Activated naive CD4-positive, alpha-beta T cell (primary cell): Measurements from ENCODE around the gene LCE2A.
"Not testable (repeated sequence)": the region's sequence is repeated elsewhere in the genome, so short reads cannot be mapped to it uniquely, and the experiment has no call there.

ENCODE experiments used
- DNase-seq, 4 experiments: peaks; one replicate each; lab custom pipeline; 2025; lab: John Stamatoyannopoulos, UW

The LCE2A gene, protein sequence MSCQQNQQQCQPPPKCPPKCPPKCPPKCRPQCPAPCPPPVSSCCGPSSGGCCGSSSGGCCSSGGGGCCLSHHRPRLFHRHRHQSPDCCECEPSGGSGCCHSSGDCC

DNA sequence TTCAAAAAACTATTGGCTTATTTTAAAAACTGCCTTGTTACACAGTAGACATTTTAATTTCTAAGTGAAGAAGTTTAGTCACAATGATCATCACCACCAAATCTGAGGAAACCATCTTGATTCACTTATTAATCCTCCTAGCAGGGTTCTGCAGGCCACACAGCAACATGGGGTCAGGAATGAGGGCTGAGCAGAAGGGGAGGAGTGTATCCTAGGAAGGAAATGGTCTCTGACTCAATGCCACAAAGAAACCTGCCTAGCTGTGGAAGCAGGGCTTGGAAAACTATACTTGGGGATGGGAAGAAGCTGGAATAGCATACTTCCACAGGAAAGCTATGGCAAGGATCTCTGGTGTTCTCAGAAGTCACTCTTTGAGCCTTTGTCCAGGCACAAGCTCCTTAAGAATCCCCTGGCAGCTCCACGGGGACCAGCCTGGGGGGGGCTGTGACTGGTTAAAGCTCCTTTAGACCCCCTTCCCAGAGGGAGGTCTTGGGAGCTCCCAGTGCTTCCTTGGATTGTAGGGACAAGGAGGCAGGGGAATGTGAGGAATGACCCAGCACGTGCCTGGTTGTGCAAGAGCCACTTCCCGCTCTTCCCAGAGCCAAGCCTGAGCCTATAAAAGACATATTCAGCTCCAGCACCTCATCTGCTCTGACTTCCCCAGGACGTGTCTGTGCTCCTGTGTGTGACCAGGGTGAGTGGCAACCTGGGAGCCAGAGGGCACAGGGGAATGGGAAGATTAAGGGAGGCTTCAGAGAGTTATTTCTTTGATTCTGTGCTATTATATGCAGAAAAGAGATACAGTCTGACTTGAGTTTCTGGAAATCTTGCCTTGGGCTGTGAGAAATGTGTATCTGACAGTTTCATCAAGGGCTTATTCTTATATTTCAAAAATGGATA, at the start of gene LCE2A:
Gene LCE2A, plus strand, starts transcription at position 645 of the 900 bp plus-strand sequence. CDS start 557 bp downstream, outside the sequence.
- DNase-seq = no peak

DNA sequence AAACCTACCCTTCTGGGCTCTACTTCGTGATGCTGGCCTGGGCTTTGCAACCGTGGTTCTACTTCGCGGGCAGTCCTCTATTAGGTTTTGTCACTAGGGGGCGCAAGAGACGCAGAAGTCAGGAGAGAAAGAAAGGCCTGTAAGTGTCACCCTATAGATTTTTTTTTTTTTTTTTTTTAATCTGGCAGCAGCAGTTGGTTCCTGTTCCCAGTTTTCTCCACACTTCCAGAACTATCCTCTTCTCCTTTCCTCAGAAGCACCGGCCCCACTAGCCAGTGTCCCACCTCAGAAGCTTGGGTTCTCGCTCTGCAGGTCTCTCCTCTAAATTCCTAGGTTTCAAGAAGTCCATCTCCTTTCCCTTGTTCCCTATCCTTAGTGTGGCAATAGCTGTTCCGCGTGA, 44.0 kb upstream of the LCE2A start:
- DNase-seq = peak in 1 of 4 experiments; percentile 5

DNA sequence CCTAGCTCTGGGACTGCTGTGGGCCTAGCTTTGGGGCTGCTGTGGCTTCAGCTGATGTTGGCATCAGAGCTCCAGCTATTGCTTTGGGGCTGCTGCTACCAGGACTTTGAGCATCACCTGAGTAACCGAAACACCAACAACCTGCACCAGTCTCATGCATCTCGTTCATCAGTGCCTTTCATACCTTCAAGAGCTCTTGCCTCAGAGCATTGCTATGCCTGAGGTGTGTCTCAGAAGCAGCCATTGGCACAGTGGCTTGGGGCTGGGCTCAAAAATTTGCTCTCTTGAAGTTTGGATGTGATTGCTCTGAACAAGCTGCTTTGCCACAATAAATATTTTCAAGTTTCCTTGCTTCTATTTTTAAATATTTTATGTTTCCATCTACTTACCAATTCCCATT, 41.7 kb upstream of the LCE2A start:
- DNase-seq = no peak

DNA sequence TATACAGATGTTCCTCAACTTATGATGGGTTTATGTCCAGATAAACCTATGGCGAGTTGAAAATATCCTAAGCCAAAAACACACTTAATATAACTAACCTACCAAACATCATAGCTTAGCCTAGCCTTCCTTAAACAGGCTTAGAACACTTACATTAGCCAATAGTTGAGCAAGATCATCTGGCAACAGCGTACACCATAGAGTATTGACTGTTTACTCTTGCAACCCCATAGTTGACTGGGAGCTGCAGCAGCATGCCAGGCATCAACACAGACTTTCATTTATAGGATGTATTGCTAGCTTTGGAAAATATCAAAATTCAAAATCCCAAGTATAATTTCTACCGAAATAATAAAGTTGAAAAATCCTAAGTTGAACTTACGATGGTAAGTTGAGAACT, 40.5 kb upstream of the LCE2A start:
- DNase-seq = no peak

DNA sequence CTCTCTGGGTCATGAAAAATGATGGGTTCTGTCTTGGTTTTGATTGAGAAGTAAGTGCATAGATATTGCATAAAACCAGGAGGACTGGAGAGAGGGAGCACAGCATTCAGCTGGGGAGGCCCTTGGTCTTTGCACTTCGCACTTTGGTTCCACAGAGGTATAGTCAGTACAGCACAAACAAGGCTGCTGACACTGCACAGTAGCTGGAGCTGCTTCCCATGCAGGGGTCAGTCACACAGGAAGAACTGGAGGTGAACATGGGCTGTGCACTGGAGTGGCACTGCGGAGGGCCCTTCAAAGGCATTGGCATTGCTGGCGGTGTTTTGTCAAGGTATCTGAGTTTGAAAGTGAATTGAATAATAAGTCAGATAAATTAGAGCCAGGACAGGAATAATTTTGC, 39.5 kb upstream of the LCE2A start:
- DNase-seq = no peak

DNA sequence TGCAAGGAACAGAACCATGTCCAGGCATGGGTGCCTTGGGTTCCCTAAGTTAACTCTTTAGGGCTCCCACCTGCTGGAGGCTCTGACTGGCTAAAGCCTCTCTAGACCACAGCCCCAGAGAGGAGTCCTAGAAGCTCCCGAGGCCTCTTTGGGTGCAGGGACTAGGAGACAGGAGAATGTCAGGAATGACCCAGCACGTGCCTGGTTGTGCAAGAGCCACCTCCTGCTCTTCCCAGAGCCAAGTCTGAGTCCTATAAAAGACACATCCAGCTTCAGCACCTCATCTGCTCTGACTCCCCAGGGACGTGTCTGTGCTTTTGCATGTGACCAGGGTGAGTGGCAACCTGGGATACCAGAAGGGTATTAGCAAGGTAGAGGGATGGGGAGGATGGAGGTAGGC, 35.0 kb upstream of the LCE2A start, which contains the start of gene LCE2D:
Gene LCE2D, plus strand, starts transcription at position 283 of the 400 bp plus-strand sequence. CDS start 726 bp downstream, outside the sequence.
- DNase-seq = no peak

DNA sequence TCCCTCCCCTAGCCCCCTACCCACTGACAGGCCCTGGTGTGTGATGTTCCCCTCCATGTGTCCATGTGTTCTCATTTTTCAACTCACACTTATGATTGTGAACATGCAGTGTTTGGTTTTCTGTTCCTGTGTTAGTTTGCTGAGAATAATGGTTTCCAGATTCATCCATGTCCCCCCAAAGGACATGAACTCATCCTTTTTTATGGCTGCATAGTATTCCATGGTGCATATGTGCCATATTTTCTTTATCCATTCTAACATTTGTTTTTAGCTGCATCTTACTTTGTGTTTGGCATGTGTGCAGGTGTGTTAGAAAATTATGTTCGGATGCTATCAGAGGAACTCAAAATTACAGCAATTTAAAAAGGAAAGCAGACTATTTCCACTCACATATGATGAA, 32.0 kb upstream of the LCE2A start:
- DNase-seq = not testable (repeated sequence)

DNA sequence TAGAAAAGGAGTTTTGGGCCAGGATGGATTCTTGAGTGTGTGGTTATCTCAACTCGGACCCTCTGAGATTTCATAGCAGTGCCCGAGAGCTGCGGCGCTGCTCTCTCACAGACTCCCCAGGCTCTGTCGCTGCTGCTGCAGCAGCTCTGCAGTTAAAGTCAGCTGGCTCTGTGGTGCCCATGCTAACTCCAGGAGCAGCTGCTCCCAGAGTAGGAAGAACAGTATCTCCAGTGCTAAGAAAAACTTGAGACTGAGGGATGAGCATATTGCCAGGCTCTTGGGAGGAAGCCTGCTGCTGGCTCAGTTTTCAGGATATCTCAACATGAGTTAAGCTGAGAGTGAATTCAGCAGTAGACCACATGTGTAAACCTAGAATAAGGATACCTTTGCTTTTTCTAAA, 30.5 kb upstream of the LCE2A start:
- DNase-seq = no peak

DNA sequence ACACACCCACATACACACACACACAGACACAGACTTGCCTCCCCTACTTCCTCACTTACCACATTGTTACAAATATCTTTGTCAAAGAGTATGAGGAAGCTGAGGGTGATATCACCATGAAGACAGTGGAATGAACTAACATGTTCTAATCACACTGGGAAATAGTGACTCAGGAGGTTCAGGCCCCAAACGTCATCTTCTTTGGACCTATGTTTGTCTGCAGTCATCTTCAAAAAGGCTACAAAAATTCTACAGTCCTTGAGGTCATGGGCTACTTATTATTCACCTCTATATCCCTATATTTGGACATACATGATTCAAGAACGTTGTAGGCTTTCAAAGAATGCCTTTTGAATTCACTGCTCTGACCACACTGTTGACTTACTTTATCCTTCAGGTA, 25.1 kb upstream of the LCE2A start:
- no peak for DNase-seq

DNA sequence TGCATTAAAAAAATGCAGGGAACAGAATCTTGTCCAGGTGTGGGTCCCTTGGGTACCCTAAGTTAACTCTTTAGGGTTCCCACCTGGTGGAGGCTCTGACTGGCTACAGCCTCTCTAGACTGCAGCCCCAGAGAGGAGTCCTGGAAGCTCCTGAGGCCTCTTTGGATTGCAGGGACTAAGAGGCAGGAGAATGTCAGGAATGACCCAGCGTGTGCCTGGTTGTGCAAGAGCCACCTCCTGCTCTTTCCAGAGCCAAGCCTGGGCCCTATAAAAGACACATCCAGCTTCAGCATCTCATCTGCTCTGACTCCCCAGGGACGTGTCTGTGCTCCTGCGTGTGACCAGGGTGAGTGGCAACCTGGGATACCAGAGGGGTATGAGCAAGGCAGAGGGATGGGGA, 23.2 kb upstream of the LCE2A start, which contains the start of gene LCE2C:
Gene LCE2C, plus strand, starts transcription at position 297 of the 400 bp plus-strand sequence. CDS start 737 bp downstream, outside the sequence.
- not testable (repeated sequence) for DNase-seq

DNA sequence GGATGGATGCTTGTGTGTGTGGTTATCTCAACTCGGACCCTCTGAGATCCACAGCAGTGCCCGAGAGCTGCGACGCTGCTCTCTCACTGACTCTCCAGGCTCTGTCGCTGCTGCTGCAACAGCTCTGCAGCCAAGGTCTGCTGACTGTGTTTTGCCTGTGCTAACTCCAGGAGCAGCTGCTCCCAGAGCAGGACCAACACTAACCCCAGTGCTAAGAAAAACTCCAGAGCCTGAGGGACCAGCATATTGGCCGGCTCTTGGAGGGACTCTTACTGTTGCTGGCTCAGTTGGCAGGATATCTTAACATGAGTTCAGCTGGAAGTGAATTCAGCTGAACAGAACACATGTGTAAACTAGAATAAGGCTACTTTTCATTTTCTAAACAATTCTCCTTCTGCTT, 18.7 kb upstream of the LCE2A start:
- DNase-seq = no peak

DNA sequence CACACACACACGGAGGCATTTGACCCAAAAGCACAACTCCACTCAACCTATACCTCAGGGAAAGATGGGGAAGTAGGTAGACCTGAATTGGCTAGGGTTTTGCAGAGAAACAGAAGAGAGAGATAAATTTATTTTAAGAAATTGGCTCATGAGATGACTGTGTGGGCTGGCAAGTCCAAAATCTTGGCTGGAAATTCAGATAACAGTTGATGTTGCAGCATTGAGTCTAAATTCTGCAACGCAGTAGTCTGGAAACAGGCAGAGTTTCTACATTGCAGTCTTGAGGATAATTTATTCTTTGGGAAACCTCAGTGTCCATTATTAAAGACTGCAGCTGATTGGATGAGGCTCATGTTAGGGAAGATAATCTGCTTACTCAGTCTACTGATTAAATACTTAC, 16.5 kb upstream of the LCE2A start:
- no peak for DNase-seq

DNA sequence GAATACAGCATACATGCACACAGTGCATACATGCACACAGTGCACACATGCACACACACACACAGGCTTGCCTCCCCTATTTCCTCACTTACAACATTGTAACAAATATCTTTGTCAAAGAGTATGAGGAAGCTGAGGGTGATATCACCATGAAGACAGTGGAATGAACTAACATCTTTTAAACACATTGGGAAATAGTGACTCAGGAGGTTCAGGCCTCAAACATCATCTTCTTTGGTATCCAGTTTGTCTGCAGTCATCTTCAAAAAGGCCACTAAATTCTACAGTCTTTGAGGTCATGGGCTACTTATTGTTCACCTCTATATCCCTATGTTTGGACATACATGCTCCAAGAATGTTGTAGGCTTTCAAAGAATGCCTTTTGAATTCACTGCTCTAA, 14.3 kb upstream of the LCE2A start:
- no peak for DNase-seq

DNA sequence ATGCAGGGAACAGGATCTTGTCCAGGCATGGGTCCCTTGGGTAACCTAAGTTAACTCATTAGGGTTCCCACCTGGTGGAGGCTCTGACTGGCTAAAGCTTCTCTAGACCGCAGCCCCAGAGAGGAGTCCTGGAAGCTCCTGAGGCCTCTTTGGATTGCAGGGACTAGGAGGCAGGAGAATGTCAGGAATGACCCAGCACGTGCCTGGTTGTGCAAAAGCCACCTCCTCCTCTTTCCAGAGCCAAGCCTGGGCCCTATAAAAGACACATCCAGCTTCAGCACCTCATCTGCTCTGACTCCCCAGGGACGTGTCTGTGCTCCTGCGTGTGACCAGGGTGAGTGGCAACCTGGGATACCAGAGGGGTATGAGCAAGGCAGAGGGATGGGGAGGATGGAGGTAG, 12.3 kb upstream of the LCE2A start, which contains the start of gene LCE2B:
Gene LCE2B, plus strand, starts transcription at position 301 of the 400 bp plus-strand sequence. CDS start 721 bp downstream, outside the sequence.
- DNase-seq = not testable (repeated sequence)

DNA sequence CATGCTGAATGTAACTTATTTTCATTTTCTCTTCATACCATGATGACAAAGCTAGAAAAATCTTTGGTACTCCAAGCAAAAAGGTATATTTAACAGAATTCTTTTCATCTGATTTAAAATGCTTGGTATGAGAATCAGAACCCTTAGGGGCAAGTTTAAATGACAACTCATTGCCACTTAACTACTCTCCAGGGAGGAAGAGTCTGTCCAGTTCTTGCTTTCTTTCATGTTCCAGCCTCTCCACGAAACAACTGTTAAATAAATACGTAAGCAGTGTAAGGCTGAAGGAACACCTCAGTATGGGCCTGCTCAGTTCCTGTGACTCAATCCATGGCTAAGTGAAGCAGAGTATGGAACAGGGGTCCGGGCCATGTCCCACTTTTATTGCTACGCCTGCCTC, 1.6 kb downstream of the LCE2A start:
- DNase-seq = no peak

DNA sequence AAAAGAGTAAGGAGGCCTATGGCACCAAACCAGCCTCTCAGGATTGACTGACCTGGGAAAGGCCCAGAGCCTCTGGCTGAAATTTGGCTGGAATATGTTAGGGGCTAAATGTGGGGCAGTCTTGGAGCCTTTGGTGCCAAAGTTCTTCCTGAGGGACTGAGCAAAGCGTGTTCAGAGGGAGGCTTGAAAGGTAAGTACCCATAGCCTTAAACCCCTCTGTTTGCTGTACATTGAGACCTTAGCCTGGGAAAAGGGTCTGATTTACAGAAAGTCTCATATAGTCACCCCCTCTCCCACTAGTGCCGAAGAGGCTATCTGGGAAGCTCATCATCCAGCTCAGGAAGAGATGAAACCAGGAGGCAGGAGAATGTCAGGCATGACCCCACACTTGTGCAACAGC, 9.7 kb downstream of the LCE2A start, which contains the start of gene LCE4A:
Gene LCE4A, plus strand, starts transcription at position 301 of the 400 bp plus-strand sequence. CDS start 916 bp downstream, outside the sequence.
- no peak for DNase-seq

DNA sequence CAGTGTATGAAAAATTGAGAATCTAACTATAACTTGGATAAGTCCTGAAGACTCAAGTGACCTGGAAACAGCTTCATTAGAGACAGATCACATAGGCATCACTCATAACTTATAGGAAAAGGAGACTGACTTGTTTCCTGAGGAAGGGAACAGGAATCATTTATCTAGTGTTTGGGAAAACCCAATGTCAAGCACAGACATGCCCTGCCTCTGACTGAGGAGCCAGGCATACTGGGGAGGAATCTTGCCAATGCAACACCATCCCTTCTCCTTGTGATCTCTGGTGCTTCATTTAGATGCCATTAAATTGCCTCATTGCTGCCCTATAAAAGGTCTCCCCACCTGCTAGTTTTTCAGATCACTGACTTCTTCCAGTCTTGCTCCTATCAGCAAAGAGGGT, 20.1 kb downstream of the LCE2A start:
- DNase-seq = no peak

DNA sequence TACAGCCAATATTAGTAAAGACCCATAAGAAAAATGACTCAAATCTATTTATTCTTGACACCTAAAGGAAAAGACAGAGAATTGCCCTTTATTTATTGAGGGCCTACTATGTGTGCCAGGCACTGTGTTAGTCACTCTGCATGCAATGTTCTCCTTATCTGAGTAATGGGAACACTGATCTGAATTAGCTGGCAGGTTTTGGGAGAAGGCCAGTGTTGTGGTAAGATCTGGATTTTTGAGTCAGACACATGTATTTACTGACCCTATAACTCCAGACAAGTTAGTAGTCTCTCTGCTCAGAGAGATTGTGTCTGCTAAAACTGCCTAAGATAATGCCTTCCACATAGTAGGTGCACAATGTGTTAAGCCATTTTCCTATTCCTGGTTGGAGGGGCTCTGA, 27.1 kb downstream of the LCE2A start:
- no peak for DNase-seq

DNA sequence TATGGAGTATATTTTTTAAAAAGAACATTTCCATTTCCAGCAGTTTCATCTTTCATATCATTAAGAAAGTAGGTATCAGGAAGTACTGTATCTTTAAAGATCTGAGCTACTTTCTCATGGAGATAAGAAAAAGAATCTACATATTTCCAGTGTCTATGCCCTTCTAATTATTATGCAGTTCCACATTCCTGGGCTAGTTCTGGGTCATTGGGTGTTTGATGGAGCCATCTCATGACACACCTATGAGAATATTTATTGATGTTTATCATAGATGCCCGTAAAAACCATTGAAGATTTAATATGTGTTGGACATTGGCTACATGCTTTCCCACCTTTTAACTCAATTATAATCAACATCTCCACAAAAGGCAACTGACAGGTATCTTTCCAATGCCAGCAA, 30.8 kb downstream of the LCE2A start:
- DNase-seq = no peak

DNA sequence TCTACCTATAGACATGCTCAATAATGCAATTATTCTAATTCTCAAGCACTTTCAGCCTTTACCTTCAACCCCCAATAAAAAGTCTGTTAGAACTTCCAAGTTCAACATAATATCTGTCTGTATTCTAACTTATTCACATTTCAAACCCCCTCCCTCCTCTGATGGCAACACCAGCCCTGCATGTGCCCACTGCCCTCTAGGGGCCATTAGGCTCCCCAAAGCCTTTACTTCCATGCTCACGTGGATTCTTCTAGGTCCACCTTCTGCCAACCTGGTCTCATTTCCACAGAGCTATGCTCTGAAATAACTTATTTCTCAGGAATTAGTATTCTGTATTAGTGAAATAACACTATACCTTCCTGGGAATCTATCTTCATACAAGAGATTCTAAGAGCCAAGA, 37.5 kb downstream of the LCE2A start:
- DNase-seq = no peak

DNA sequence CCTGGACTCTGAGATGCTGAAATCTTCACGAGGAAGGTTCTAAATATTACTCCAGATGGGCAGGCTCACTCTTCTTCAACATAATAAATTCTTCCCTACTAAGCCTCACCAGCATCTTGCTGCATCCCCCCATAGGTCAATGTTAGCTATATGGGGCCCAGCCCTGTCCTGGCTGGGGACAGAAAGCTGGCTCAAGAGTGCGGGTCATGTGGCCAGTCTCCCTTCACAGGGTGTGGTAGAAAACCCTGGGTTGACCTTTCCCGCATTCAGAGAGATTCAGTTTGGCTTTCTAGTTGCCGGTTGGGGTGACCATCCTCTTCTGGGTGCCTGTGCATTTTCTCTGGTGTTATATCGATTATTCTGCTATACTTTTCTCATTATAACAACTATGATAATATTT, 39.9 kb downstream of the LCE2A start:
- DNase-seq = no peak

DNA sequence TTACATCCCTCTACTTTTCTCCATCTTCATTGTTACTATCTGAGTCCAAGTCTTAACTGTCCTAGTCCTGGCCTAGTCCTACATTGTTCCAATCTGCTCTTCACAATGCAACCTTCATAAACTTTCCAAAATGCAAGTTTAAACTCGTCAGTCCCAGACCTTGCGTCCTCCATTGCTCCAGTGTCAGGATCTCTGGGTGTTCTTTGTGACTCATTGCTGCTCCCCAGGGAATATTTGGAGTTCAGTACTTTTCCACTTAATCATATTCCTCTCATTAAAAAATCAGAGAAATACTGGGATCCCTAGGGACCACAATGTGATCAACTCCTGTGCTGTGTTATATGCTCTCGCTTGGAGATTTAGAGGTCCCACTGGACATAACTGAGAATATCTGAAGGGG, 41.7 kb downstream of the LCE2A start:
- no peak for DNase-seq

DNA sequence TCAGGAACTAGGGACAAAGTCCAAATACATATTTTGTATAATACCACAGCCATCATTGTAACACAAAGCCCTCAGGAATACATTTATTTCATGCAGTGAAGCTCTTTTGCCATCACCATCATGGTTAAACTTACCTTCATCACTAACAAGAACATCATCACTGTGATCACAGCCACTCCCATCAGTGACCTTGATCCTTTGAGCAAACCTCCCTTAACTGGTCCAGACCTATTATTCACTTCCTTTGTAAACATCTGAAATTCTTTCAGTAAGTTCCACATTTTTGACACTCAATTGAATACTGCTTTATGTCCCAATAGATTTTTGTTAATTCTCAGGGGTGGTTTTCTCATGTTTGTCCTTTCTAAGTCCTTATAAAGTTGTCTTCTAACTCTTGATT, 43.5 kb downstream of the LCE2A start:
- DNase-seq = no peak
